ENCODE data around the gene P2RX3. TPM values are rescaled to one million over a fixed set of nuclear protein-coding genes. Genes with fewer than 3 reads are reported as not detected.

The P2RX3 gene
- total and polyA plus RNA-seq, 2 of the 8 experiments (the other 6 are each of a cell fraction or from before 2014, with no cell fraction given): 0.45 to 0.47 TPM

DNA sequence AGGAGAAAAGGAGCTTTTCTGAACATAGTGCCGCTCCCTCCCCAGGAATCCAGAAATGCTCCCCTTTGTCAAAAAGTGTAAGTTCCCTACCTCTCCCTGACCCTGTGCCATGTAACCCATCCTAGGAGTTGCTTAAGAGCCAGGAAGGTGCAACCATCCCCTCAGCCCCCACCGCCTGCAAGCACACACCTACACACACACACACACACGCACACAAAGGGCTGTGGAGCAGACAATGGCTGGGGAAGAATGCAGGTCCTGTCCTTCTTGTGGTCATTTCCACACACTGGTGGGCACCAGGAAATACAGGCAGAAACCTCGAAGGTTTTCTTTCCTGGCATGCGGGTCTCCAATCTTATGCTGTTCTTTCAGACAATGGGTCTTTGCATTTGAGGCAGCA, 1.2 kb downstream of the P2RX3 start:
- H4K8ac ChIP-seq (ENCODE audit: extremely low read depth, insufficient read depth, low read length): no peak overlapping the region
- H2BK20ac ChIP-seq (ENCODE audit: low read length): no peak overlapping the region
- H3K56ac ChIP-seq (replicated peaks; ENCODE audit: insufficient read length, low read depth, low read length): no peak overlapping the region
- H3K79me2 ChIP-seq (ENCODE audit: control insufficient read depth in 1 of 2, insufficient read depth in 2 of 2, low read length in 2 of 2): peaks cover 7 to 10% of the 10 kb centered on the region in 2 experiments
- H4K20me1 ChIP-seq (replicated peaks in 1 of 2; ENCODE audit: control insufficient read depth in 1 of 2, insufficient read depth in 2 of 2, low read length in 2 of 2): no peaks in the 10 kb centered on the region
- H3K14ac ChIP-seq (ENCODE audit: insufficient read length): no peak overlapping the region
- H3K4me1 ChIP-seq (replicated peaks in 1 of 4; ENCODE audit: control insufficient read depth in 3 of 4, insufficient read depth in 4 of 4, low read length in 3 of 4): peaks cover 7 to 17% (median 11%) of the 10 kb centered on the region in 4 experiments
- H3K4me2 ChIP-seq (ENCODE audit: insufficient read depth in 1 of 2, low read depth in 2 of 2, low read length in 2 of 2): no peak overlapping the region; a peak in 2 of 4 replicates
- H2AFZ ChIP-seq (ENCODE audit: low read length): no peak overlapping the region
- DNase-seq (ENCODE audit: low read depth in 1 of 2, low spot score in 2 of 2) (no peak), FAIRE-seq (no peak)
- no peak overlapping the region; the same call in 1 of the 2 replicates for H2BK5ac ChIP-seq (ENCODE audit: low read depth, low read length)
- no peak overlapping the region for H3K9ac ChIP-seq (replicated peaks in 1 of 4; ENCODE audit: extremely low read depth in 1 of 4, low read depth in 3 of 4, low read length in 3 of 4)
- 81% methylated on average over 5 of the region's 5 CpGs; no CpG with 5 or more reads in 1 of the 2 experiments for WGBS, 2 experiments (ENCODE audit: extremely low coverage in 1 of 2, insufficient coverage in 1 of 2, insufficient read length in 1 of 2, insufficient replicate concordance in 2 of 2, low coverage in 1 of 2, low lambda C conversion rate in 2 of 2, missing lambda C conversion rate in 1 of 2)
- H3K27me3 ChIP-seq (replicated peaks in 1 of 4; ENCODE audit: control insufficient read depth in 3 of 4, extremely low read depth in 1 of 4, insufficient read depth in 3 of 4, low read length in 3 of 4): peaks cover 0 to 5% (median 2%) of the 10 kb centered on the region in 4 experiments; a peak in 3 of 7 replicates
- TF ChIP-seq, protein P1, sequence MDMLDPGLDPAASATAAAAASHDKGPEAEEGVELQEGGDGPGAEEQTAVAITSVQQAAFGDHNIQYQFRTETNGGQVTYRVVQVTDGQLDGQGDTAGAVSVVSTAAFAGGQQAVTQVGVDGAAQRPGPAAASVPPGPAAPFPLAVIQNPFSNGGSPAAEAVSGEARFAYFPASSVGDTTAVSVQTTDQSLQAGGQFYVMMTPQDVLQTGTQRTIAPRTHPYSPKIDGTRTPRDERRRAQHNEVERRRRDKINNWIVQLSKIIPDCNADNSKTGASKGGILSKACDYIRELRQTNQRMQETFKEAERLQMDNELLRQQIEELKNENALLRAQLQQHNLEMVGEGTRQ (IDR thresholded peaks at IDR 0.05; ENCODE audit: low read length): no peak
- no peak for TF ChIP-seq POLR2AphosphoS5 (IDR thresholded peaks at IDR 0.05; ENCODE audit: low read depth, low read length)
- TF ChIP-seq FOSL1 (IDR thresholded peaks at IDR 0.05; ENCODE audit: insufficient read depth, low read depth, low read length): no peak
- TF ChIP-seq NRF1 (IDR thresholded peaks at IDR 0.05; ENCODE audit: low read depth, low read length): no peak
- ChIA-PET POLR2A (ENCODE audit: partially characterized antibody) (interaction anchor here (1.3 to 45.7 kb wide), 2 partner anchors 32 to 300 kb away, joined by 4 to 1279 read pairs; partner anchors contain the start of gene TNKS1BP1), CTCF (ENCODE audit: partially characterized antibody) (interaction anchor here (0.8 to 4.4 kb wide), 13 partner anchors 10 to 208 kb away, joined by 3 to 20 read pairs (median 4); partner anchors contain the start of genes RTN4RL2 and TNKS1BP1)
- peaks cover 6% of the 10 kb centered on the region for H3K79me1 ChIP-seq (ENCODE audit: low read depth, low read length)
- H4K91ac ChIP-seq (replicated peaks; ENCODE audit: insufficient read length, low read length): no peak overlapping the region
- H3K36me3 ChIP-seq (ENCODE audit: control insufficient read depth in 2 of 4, insufficient read depth in 4 of 4, low read length in 3 of 4): peaks cover 0 to 4% (median 1%) of the 10 kb centered on the region in 4 experiments; a peak in 1 of 8 replicates
- H3K18ac ChIP-seq (ENCODE audit: extremely low read depth, low read length): no peak overlapping the region
- H3K23me2 ChIP-seq (ENCODE audit: low read depth, low read length): peaks cover 4% of the 10 kb centered on the region
- no peak overlapping the region for H2BK120ac ChIP-seq (replicated peaks; ENCODE audit: low read depth, low read length)
- no peaks in the 10 kb centered on the region for H3K9me3 ChIP-seq (ENCODE audit: insufficient read depth in 2 of 2, low read depth in 1 of 2, low read length in 1 of 2)
- no peak overlapping the region for H2BK12ac ChIP-seq (ENCODE audit: low read depth, low read length)
- H3K27ac ChIP-seq (ENCODE audit: low read depth, low read length): no peak overlapping the region
- no peak overlapping the region for H2AK5ac ChIP-seq (ENCODE audit: low read depth, low read length)
- no peak overlapping the region for H3K4ac ChIP-seq (replicated peaks; ENCODE audit: insufficient read length, low read depth, low read length)
- H3K4me3 ChIP-seq (ENCODE audit: extremely low read depth in 1 of 4, insufficient read depth in 2 of 4, low read depth in 3 of 4, low read length in 4 of 4): no peak overlapping the region
- no peak overlapping the region for H4K5ac ChIP-seq (ENCODE audit: insufficient read length, low read depth, low read length)
- H3K23ac ChIP-seq (ENCODE audit: insufficient read length): no peak overlapping the region
- H2BK15ac ChIP-seq (ENCODE audit: low read length): no peak overlapping the region

Data from H1 (cell line).